ENCODE data around the gene CYFIP2. TPM values are rescaled to one million over a fixed set of nuclear protein-coding genes. Genes with fewer than 3 reads are reported as not detected.

CYFIP2 gene
- total and polyA plus RNA-seq, 12 donors = 24.8 to 123 (median 54.8) TPM

DNA sequence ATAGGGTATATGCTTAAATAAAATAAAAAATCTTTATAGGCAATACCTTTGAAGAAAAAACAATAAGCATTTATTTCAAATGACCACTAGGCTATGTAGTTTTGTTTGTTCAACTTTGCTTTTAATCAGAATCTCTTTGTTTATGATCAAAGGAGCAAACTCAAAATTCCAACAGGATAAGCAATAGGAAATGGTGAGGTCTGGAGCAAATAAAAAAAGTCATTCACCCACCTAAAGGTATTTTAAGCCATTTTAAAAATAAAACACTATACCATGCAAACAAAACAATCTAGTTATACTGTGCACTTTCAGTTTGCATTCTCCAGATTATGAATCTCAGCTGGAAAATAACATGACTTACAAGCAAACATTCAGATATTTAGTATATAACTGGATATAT is 35.3 kb upstream of the CYFIP2 start:
- intact Hi-C loops (cut with DNase I) = no loop called here
- DNase-seq = no peak
- H3K4me1 ChIP-seq (replicated peaks in 1 of 2) = no peaks in the 10 kb centered on the region
- no peaks in the 10 kb centered on the region for H3K9me3 ChIP-seq (replicated peaks in 1 of 3)
- H3K27me3 ChIP-seq = no peaks in the 10 kb centered on the region
- TF ChIP-seq POLR2A (IDR thresholded peaks at IDR 0.05) = no peak
- TF ChIP-seq, protein P1, sequence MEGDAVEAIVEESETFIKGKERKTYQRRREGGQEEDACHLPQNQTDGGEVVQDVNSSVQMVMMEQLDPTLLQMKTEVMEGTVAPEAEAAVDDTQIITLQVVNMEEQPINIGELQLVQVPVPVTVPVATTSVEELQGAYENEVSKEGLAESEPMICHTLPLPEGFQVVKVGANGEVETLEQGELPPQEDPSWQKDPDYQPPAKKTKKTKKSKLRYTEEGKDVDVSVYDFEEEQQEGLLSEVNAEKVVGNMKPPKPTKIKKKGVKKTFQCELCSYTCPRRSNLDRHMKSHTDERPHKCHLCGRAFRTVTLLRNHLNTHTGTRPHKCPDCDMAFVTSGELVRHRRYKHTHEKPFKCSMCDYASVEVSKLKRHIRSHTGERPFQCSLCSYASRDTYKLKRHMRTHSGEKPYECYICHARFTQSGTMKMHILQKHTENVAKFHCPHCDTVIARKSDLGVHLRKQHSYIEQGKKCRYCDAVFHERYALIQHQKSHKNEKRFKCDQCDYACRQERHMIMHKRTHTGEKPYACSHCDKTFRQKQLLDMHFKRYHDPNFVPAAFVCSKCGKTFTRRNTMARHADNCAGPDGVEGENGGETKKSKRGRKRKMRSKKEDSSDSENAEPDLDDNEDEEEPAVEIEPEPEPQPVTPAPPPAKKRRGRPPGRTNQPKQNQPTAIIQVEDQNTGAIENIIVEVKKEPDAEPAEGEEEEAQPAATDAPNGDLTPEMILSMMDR (IDR thresholded peaks at IDR 0.05) = no peak
- H3K27ac ChIP-seq = no peak overlapping the region
- no peaks in the 10 kb centered on the region for H3K36me3 ChIP-seq (replicated peaks in 1 of 2)
- no peak overlapping the region for H3K4me3 ChIP-seq

DNA sequence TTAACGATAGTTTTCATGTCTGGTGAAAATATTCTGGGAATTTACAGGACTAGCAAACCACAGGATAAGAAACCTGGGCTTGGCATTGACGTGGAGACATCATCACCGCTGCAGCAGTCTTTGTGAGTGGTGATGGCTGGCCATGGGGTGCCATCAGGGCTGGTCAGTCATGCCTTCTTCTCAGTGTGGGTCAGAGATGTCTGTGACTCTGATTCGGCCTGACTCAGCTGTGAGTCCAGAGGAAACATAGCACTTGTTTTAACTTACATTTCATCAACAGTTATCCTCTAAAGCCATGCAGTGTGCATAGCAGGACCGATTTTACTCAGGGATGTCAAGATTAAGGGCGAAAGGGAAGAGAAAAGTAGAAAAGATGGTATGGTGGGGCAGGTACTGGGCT is 33.2 kb upstream of the CYFIP2 start:
- Histone ChIP-seq H3K27ac (no peak overlapping the region), H3K9me3 (replicated peaks in 1 of 3) (no peaks in the 10 kb centered on the region), H3K36me3 (replicated peaks in 1 of 2) (no peaks in the 10 kb centered on the region), H3K4me1 (replicated peaks in 1 of 2) (peaks cover 0 to 7% of the 10 kb centered on the region in 2 donors), H3K27me3 (no peaks in the 10 kb centered on the region), H3K4me3 (no peak overlapping the region)
- DNase-seq = no peak
- TF ChIP-seq, protein P1 (IDR thresholded peaks at IDR 0.05) = no peak
- no peak for TF ChIP-seq POLR2A (IDR thresholded peaks at IDR 0.05)
- intact Hi-C loops (cut with DNase I) = no loop called here
- 71 to 74% (median 72%) methylated on average over 6 of the region's 6 CpGs for WGBS, 4 donors

DNA sequence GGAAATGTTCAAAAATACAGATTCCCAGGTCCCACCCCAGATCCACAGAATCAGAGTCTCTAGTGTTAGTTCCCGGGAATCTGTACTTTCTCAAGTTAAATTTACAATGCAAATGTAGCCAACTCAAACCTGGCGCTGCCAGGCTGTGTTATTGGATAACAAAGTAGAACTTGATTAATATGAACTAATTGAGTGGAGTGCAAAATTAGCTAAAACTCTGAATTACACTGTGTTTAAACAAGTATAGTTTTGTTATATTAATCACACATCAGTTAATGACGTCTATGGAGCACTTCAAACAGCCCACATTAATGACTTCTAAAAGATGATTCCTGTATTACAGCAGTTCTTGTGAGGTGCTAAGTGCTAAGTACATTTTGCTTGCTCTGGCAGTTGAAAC is 32.4 kb upstream of the CYFIP2 start:
- no peaks in the 10 kb centered on the region for H3K27me3 ChIP-seq
- H3K4me3 ChIP-seq = no peak overlapping the region
- no peak for TF ChIP-seq POLR2A (IDR thresholded peaks at IDR 0.05)
- TF ChIP-seq, protein P1 (IDR thresholded peaks at IDR 0.05) = no peak
- H3K36me3 ChIP-seq (replicated peaks in 1 of 2) = no peaks in the 10 kb centered on the region
- 90 to 93% (median 92%) methylated on average over 3 of the region's 3 CpGs for WGBS, 4 donors
- no peaks in the 10 kb centered on the region for H3K9me3 ChIP-seq (replicated peaks in 1 of 3)
- H3K27ac ChIP-seq = no peak overlapping the region
- intact Hi-C loops (cut with DNase I) = no loop called here
- DNase-seq = no peak
- H3K4me1 ChIP-seq (replicated peaks in 1 of 2) = peaks cover 0 to 7% of the 10 kb centered on the region in 2 donors

DNA sequence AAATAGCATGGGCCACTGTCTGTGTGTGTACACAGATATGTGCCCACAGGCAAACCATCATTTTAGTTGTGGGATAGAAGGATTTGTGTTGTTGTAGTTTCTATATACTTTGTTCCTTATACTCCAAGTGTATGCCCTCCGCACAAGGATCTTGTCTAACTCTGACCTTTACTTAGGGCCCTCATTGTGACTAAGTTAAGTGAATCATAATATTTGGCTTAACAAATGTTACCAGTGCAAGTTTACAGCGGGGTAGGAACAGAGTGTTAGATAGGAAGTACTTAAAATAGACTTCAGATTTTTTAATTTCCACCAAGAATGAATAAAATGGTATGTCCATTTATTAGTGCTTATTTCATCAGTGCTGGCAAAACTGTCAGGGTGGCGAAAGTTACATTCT is 29.5 kb upstream of the CYFIP2 start:
- Histone ChIP-seq H3K36me3 (replicated peaks in 1 of 2) (no peaks in the 10 kb centered on the region), H3K27me3 (no peaks in the 10 kb centered on the region), H3K4me1 (replicated peaks in 1 of 2) (peaks cover 0 to 7% of the 10 kb centered on the region in 2 donors), H3K9me3 (replicated peaks in 1 of 3) (no peaks in the 10 kb centered on the region), H3K27ac (no peak overlapping the region), H3K4me3 (no peak overlapping the region)
- intact Hi-C loops (cut with DNase I) = no loop called here
- no peak for DNase-seq
- TF ChIP-seq POLR2A (IDR thresholded peaks at IDR 0.05) = no peak
- TF ChIP-seq, protein P1 (IDR thresholded peaks at IDR 0.05) = no peak
- WGBS, 4 donors = 58 to 72% (median 64%) methylated on average over 3 of the region's 3 CpGs

Measured in adrenal gland (tissue), 12 donors.